GM06990 (cell line): ENCODE data around the gene QSER1.
"Not testable (repeated sequence)": the region's sequence is repeated elsewhere in the genome, so short reads cannot be mapped to it uniquely, and the experiment has no call there.

Source experiments
- DNase-seq: peaks from one replicate; pipeline ENCODE4 v3.0.0-alpha.2; 2011; ENCODE audit not compliant: insufficient read length; ENCODE audit errors: extremely low read depth
- H3K27me3 ChIP-seq: replicated peaks from 2 replicates; pipeline ENCODE4 v1.6.0; 2011; ENCODE audit warnings: low read length; ENCODE audit not compliant: control insufficient read depth, insufficient read depth
- H3K36me3 ChIP-seq: 2 replicates; pipeline ENCODE4 v1.5.1; 2011; ENCODE audit warnings: low read length; ENCODE audit not compliant: control insufficient read depth, insufficient read depth
- H3K4me3 ChIP-seq: replicated peaks from 2 replicates; pipeline ENCODE4 v1.5.1; 2011; ENCODE audit warnings: low read depth, mild to moderate bottlenecking, control low read depth, low read length
- CTCF ChIP-seq: IDR thresholded peaks from 2 replicates; pipeline ENCODE4 v1.5.1; 2011; ENCODE audit warnings: low read length, control low read depth, mild to moderate bottlenecking, inconsistent platforms; ENCODE audit not compliant: insufficient read depth, poor library complexity, severe bottlenecking

Gene QSER1

GRCh38 chr11:33027233-33027632 lies 134.6 kb downstream of the QSER1 start:
- no peak for TF ChIP-seq CTCF
- Histone ChIP-seq H3K4me3 (no peak overlapping the region), H3K36me3 (no peaks in the 10 kb centered on the region), H3K27me3 (no peaks in the 10 kb centered on the region)
- no peak for DNase-seq

GRCh38 chr11:33027846-33028536 lies 135.4 kb downstream of the QSER1 start:
- no peak overlapping the region for H3K4me3 ChIP-seq
- DNase-seq: no peak
- H3K27me3 ChIP-seq: no peaks in the 10 kb centered on the region
- H3K36me3 ChIP-seq: no peaks in the 10 kb centered on the region
- no peak for TF ChIP-seq CTCF

- no peak for TF ChIP-seq CTCF
- Histone ChIP-seq H3K36me3 (no peaks in the 10 kb centered on the region), H3K4me3 (no peak overlapping the region)
These were observed 135.9 kb downstream of the QSER1 start for GRCh38 chr11:33028537-33028914.

GRCh38 chr11:33029218-33029617 lies 136.6 kb downstream of the QSER1 start:
- H3K27me3 ChIP-seq, DNase-seq, H3K36me3 ChIP-seq, H3K4me3 ChIP-seq: not testable (repeated sequence)

More at GRCh38 chr11:33028537-33028914, 135.9 kb downstream of the QSER1 start:
- H3K27me3 ChIP-seq: no peaks in the 10 kb centered on the region
- DNase-seq: no peak
